SK-N-SH treated with all-trans-retinoic acid at 6 μM for 48 hours (cell line): ENCODE results near the gene RHBDL3.
A peak's percentile ranks its signal among the peaks of the same experiment; 100 is the strongest.

Experiments used
- ATAC-seq: fragments of 200-7000 bp; cut with Tn5 transposase; 3 replicates; pipeline ENCODE4 v1.9.1; 2020; ENCODE audit warnings: mild to moderate bottlenecking, moderate library complexity
- ARNTL ChIP-seq: fragments of 450-650 bp; formaldehyde crosslinking; IDR thresholded peaks from 2 replicates; pipeline ENCODE4 v1.5.0; 2020; ENCODE audit warnings: low read depth, mild to moderate bottlenecking, moderate library complexity, borderline replicate concordance
- BACH2 ChIP-seq: fragments of 250-450 bp; sonication (Bioruptor Pico); IDR thresholded peaks from 2 replicates; pipeline ENCODE4 v1.9.0; 2021; ENCODE audit warnings: mild to moderate bottlenecking, borderline replicate concordance
- CREB5 ChIP-seq: fragments of 250-450 bp; sonication (Bioruptor Pico); IDR thresholded peaks from 2 replicates; pipeline ENCODE4 v1.5.1; 2020; ENCODE audit warnings: low read depth, mild to moderate bottlenecking, moderate library complexity
- CSDC2 ChIP-seq: fragments of 250-450 bp; sonication (Bioruptor Pico); IDR thresholded peaks from 2 replicates; pipeline ENCODE4 v1.5.0; 2020; ENCODE audit warnings: mild to moderate bottlenecking, moderate library complexity
- ESRRG ChIP-seq: fragments of 250-450 bp; sonication (Bioruptor Pico); IDR thresholded peaks from 2 replicates; pipeline ENCODE4 v1.6.1; 2021; ENCODE audit warnings: mild to moderate bottlenecking
- ISL1 ChIP-seq: fragments of 250-450 bp; sonication (Bioruptor Pico); IDR thresholded peaks from 2 replicates; pipeline ENCODE4 v2.1.2; 2022; ENCODE audit warnings: mild to moderate bottlenecking, moderate library complexity
- OSR1 ChIP-seq: fragments of 250-450 bp; sonication (Bioruptor Pico); IDR thresholded peaks from 2 replicates; pipeline ENCODE4 v1.8.0; 2022; ENCODE audit warnings: moderate library complexity, mild to moderate bottlenecking, inconsistent platforms
- PPARA ChIP-seq: fragments of 250-450 bp; sonication (Bioruptor Pico); IDR thresholded peaks from 2 replicates; pipeline ENCODE4 v1.5.0; 2020; ENCODE audit warnings: mild to moderate bottlenecking, borderline replicate concordance
- RARB ChIP-seq: fragments of 250-450 bp; sonication (Bioruptor Pico); IDR thresholded peaks from 2 replicates; pipeline ENCODE4 v1.8.0; 2021; ENCODE audit warnings: mild to moderate bottlenecking, moderate library complexity
- SNAI2 ChIP-seq: fragments of 250-450 bp; sonication (Bioruptor Pico); IDR thresholded peaks from 2 replicates; pipeline ENCODE4 v1.5.0; 2020; ENCODE audit warnings: mild to moderate bottlenecking, moderate library complexity
- TOX ChIP-seq: fragments of 250-450 bp; sonication (Bioruptor Pico); IDR thresholded peaks from 2 replicates; pipeline ENCODE4 v1.8.0; 2021; ENCODE audit warnings: mild to moderate bottlenecking, moderate library complexity, borderline replicate concordance
- TSHZ2 ChIP-seq: fragments of 250-450 bp; sonication (Bioruptor Pico); IDR thresholded peaks from 2 replicates; pipeline ENCODE4 v1.5.0; 2020; ENCODE audit warnings: mild to moderate bottlenecking, moderate library complexity
- ZC3H10 ChIP-seq: fragments of 250-450 bp; sonication (Bioruptor Pico); IDR thresholded peaks from 2 replicates; pipeline ENCODE4 v1.5.1; 2021; ENCODE audit warnings: mild to moderate bottlenecking, moderate library complexity
- ZFP30 ChIP-seq: fragments of 450-650 bp; formaldehyde crosslinking; IDR thresholded peaks from 2 replicates; pipeline ENCODE4 v1.5.0; 2022; ENCODE audit warnings: mild to moderate bottlenecking, moderate library complexity
- ZNF565 ChIP-seq: fragments of 450-650 bp; formaldehyde crosslinking; conservative IDR thresholded peaks from 2 replicates; pipeline ENCODE4 v1.5.0; 2020; ENCODE audit warnings: low read depth, mild to moderate bottlenecking, moderate library complexity
- ZNF70 ChIP-seq: fragments of 450-650 bp; formaldehyde crosslinking; IDR thresholded peaks from 2 replicates; pipeline ENCODE4 v1.5.0; 2020; ENCODE audit warnings: mild to moderate bottlenecking, moderate library complexity
- ZNF8 ChIP-seq: fragments of 450-650 bp; formaldehyde crosslinking; IDR thresholded peaks from 2 replicates; pipeline ENCODE4 v1.5.0; 2020; ENCODE audit warnings: mild to moderate bottlenecking, moderate library complexity
- TF ChIP-seq, protein P1 (sequence below): fragments of 250-450 bp; sonication (Bioruptor Pico); IDR thresholded peaks from 2 replicates; pipeline ENCODE4 v1.5.1; 2021; ENCODE audit warnings: mild to moderate bottlenecking, moderate library complexity

RHBDL3 gene

DNA sequence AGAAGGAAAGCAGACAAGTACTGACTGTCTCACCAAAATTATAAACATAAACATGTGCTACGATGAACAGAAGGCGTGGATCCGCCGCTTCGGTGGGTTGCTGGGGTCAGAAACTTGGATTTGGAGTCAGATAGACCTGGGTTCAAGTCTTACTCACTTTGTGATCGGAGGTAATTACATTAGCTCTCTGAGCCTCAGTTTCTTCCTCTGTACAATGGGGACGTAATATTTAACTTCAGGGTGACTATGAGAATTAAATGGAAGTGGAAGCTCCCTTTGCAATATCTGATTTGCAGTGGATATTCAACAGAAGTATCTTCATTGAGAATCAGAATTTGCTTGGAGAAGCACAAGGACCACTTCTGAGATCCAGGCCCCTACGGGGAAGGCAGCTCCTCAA, 6.2 kb downstream of the RHBDL3 start (continued):
- TF ChIP-seq TSHZ2 (CRISPR knock-in tag) (no peak), ZNF8 (CRISPR knock-in tag) (no peak)

GRCh38 chr17:32274101-32274500, 8.5 kb downstream of the RHBDL3 start:
- TF ChIP-seq ZFP30 (no peak), ARNTL (CRISPR knock-in tag) (no peak)
- TF ChIP-seq, all 23 proteins: peak for 0
- ATAC-seq: no peak

DNA sequence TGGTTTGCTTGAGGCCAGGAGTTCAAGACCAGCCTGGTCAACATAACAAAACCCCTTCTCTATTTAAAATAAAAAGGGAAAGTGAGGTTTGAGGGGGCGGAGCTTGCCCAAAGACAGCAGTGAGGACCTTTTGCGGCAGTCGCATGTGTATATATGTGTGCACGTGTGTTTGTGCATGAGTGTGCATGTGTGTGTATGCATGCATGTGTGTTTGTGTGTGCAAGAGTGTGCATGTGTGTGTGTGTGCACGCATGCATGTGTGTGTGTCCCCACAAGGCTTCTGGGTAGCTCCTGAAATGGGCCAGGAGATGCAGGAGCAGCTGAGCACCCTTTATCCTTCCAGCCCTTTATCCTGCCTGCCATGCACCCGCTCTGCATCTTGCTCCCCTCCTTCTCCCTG, 9.0 kb downstream of the RHBDL3 start:
- TF ChIP-seq, protein P1, sequence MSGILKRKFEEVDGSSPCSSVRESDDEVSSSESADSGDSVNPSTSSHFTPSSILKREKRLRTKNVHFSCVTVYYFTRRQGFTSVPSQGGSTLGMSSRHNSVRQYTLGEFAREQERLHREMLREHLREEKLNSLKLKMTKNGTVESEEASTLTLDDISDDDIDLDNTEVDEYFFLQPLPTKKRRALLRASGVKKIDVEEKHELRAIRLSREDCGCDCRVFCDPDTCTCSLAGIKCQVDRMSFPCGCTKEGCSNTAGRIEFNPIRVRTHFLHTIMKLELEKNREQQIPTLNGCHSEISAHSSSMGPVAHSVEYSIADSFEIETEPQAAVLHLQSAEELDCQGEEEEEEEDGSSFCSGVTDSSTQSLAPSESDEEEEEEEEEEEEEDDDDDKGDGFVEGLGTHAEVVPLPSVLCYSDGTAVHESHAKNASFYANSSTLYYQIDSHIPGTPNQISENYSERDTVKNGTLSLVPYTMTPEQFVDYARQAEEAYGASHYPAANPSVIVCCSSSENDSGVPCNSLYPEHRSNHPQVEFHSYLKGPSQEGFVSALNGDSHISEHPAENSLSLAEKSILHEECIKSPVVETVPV (CRISPR knock-in tag): no peak
- TF ChIP-seq ISL1 (CRISPR knock-in tag): no peak
- no peak for TF ChIP-seq ARNTL (CRISPR knock-in tag)
- no peak for TF ChIP-seq BACH2 (CRISPR knock-in tag)
- no peak for TF ChIP-seq PPARA (CRISPR knock-in tag)
- TF ChIP-seq ZC3H10: no peak
- TF ChIP-seq OSR1: no peak
- no peak for TF ChIP-seq ESRRG (CRISPR knock-in tag)
- TF ChIP-seq ZNF565 (CRISPR knock-in tag): no peak
- no peak for TF ChIP-seq ZNF70 (CRISPR knock-in tag)
- TF ChIP-seq TOX (CRISPR knock-in tag): no peak
- no peak for TF ChIP-seq CSDC2
- TF ChIP-seq CREB5: no peak
- TF ChIP-seq, all 23 proteins: peak for 0
- ATAC-seq: no peak; the same call in 1 of the 3 replicates

GRCh38 chr17:32275060-32276042, 9.7 kb downstream of the RHBDL3 start:
- peak; percentile 94 for ATAC-seq
- TF ChIP-seq OSR1 (no peak), RARB (CRISPR knock-in tag) (no peak), SNAI2 (CRISPR knock-in tag) (no peak), PPARA (CRISPR knock-in tag) (no peak), CSDC2 (no peak), CREB5 (no peak)
- TF ChIP-seq, protein P1 (CRISPR knock-in tag): no peak
- TF ChIP-seq, all 23 proteins: peak for 0
